Stomach (tissue), 4 donors: Measurements from ENCODE around the gene ATP11C.

Experiments
- EP300 ChIP-seq: sonication (generic); formaldehyde crosslinking; IDR thresholded peaks from one replicate; pipeline ENCODE4 v1.6.1; 2017; ENCODE audit warnings: antibody characterized with exemption
- POLR2A ChIP-seq, 4 donors: fragments of 450-650 bp; IDR thresholded peaks; one replicate each; pipeline ENCODE4 v1.6.1; 2016; ENCODE audit warnings: antibody characterized with exemption in 4 of 4, control low read depth in 2 of 4, mild to moderate bottlenecking in 1 of 4, moderate library complexity in 1 of 4
- POLR2AphosphoS5 ChIP-seq, 3 donors: sonication (generic); formaldehyde crosslinking; IDR thresholded peaks; one replicate each; pipeline ENCODE4 v1.6.1; 2016; ENCODE audit warnings: antibody characterized with exemption in 3 of 3

DNA sequence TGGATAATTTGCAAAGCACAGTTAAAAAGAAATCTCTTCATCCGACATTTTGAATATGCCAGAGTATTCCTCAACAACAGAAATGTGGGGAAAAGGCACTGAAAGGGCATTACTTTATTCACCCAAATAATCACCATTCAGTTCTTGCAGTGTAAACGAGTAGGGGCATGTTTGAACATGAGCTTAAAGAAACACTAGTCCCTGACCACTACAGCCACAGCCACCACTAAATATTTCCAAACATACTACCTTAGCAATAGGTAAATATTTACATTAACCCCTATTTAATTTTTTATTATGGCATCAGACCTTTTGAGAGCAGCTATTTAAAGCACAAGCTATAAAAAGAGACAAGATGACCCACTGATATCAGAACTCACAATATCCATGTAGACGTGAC is 252.5 kb downstream of the ATP11C start:
- TF ChIP-seq POLR2AphosphoS5 (IDR thresholded peaks at IDR 0.05) (no peak), EP300 (no peak), POLR2A (IDR thresholded peaks at IDR 0.05) (no peak)
